ENCODE data around the gene SSR4.

Gene SSR4

DNA sequence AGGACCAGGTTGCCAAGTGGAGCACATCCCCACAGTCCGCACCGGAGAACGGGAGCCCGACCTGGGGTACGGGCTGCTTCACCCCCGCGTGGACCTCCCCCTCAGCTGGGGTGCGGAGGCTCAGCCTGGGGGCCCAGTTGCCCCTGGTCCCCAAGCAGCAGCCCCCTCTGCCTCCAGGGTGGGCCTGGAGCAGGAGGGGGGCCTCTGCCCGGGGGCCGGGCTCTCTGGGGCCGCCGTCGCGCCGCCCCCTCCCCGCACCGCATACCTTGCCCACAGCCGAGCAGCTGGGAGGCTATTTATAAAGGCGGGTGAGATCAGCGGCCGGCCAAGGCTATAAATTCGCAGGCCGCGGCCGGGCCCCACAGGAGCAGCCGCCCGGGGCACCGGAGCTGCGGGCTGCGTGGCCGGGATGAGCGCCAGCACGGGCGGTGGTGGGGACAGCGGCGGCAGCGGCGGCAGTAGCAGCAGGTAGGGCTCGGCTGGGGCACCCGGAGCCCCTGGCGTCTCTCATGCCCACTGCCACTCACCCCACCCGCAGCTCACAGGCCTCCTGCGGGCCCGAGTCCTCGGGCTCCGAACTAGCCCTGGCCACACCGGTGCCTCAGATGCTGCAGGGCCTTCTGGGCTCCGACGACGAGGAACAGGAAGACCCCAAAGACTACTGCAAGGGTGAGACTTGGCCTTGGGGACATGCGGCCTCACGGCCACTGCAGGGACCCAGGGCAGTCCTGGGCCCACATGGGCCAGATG is 13.6 kb upstream of the SSR4 start, which contains the start of gene SRPK3:
SRPK3 (plus strand) TSS at position 364 of the 750 bp plus-strand sequence; CDS start at position 410, 46 bp downstream.
- no peak within 1 kb of the TSS for H3K27ac ChIP-seq (ENCODE audit: low read length)
- no peak within 1 kb of the TSS for H3K4me3 ChIP-seq (ENCODE audit: low read length)
- no peaks in the 10 kb centered on the region for H3K4me1 ChIP-seq (ENCODE audit: low read length)
- no peaks in the 10 kb centered on the region for H3K79me2 ChIP-seq (ENCODE audit: low read length)
- H3K9me3 ChIP-seq (replicated peaks; ENCODE audit: insufficient read depth, low read length): no peaks in the 10 kb centered on the region
- H3K9ac ChIP-seq (ENCODE audit: low read length): no peak within 1 kb of the TSS
- H3K36me3 ChIP-seq (replicated peaks; ENCODE audit: insufficient read depth, low read length): no peaks in the 10 kb centered on the region
- H3F3A ChIP-seq (ENCODE audit: insufficient read depth, low read length): no peaks in the 10 kb centered on the region
- TF ChIP-seq EZH2phosphoT487 (IDR thresholded peaks at IDR 0.05; ENCODE audit: low read length): no peak
- TF ChIP-seq, protein P1, sequence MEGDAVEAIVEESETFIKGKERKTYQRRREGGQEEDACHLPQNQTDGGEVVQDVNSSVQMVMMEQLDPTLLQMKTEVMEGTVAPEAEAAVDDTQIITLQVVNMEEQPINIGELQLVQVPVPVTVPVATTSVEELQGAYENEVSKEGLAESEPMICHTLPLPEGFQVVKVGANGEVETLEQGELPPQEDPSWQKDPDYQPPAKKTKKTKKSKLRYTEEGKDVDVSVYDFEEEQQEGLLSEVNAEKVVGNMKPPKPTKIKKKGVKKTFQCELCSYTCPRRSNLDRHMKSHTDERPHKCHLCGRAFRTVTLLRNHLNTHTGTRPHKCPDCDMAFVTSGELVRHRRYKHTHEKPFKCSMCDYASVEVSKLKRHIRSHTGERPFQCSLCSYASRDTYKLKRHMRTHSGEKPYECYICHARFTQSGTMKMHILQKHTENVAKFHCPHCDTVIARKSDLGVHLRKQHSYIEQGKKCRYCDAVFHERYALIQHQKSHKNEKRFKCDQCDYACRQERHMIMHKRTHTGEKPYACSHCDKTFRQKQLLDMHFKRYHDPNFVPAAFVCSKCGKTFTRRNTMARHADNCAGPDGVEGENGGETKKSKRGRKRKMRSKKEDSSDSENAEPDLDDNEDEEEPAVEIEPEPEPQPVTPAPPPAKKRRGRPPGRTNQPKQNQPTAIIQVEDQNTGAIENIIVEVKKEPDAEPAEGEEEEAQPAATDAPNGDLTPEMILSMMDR (IDR thresholded peaks at IDR 0.05; ENCODE audit: low read length): no peak
- TF ChIP-seq EZH2 (optimal IDR thresholded peaks at IDR 0.05; ENCODE audit: low read depth, low read length): no peak
- H4K20me1 ChIP-seq (ENCODE audit: insufficient read depth, low read length): no peaks in the 10 kb centered on the region
- no peak for DNase-seq
- no peaks in the 10 kb centered on the region for H3K9me2 ChIP-seq (replicated peaks; ENCODE audit: insufficient read depth, low read length)
- H3K27me3 ChIP-seq (replicated peaks; ENCODE audit: insufficient read depth, low read length): peaks cover 3% of the 10 kb centered on the region; the same call in 1 of the 2 replicates
- H3K4me2 ChIP-seq (ENCODE audit: low read depth, low read length): no peak within 1 kb of the TSS
- H2AFZ ChIP-seq (ENCODE audit: low read length): no peak within 1 kb of the TSS

DNA sequence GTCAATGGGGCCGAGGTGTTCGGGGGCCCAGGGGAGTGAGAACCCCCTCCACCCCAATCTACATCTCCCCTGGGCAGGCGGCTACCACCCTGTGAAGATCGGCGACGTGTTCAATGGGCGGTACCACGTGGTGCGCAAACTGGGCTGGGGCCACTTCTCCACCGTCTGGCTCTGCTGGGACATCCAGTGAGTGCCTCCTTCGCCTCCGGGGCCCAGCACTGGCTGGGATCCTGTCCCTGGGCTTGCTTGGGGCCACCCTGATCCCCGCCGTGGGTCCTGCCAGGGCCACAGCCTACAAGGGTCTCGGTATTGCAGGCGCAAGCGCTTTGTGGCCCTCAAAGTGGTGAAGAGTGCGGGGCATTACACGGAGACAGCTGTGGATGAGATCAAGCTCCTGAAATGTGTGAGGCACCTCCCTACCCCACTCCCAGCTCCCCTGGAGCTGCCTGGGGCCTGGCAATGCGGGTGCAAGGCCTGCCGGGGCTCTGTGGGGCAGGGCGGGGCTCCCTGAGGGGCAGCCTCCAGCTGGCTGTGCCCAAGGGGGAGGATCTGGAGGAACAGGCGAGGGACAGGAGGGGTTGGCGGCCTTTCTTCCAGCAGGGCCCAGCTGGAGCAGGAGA is 12.9 kb upstream of the SSR4 start:
- Histone ChIP-seq H2AFZ (ENCODE audit: low read length) (no peak overlapping the region), H3K4me1 (ENCODE audit: low read length) (no peaks in the 10 kb centered on the region), H3K4me3 (ENCODE audit: low read length) (no peak overlapping the region), H3K4me2 (ENCODE audit: low read depth, low read length) (no peak overlapping the region), H3K79me2 (ENCODE audit: low read length) (no peaks in the 10 kb centered on the region), H3K27ac (ENCODE audit: low read length) (no peak overlapping the region), H3K36me3 (replicated peaks; ENCODE audit: insufficient read depth, low read length) (no peaks in the 10 kb centered on the region), H3K27me3 (replicated peaks; ENCODE audit: insufficient read depth, low read length) (peaks cover 3% of the 10 kb centered on the region; the same call in 1 of the 2 replicates), H3K9me2 (replicated peaks; ENCODE audit: insufficient read depth, low read length) (no peaks in the 10 kb centered on the region), H3F3A (ENCODE audit: insufficient read depth, low read length) (no peaks in the 10 kb centered on the region), H3K9ac (ENCODE audit: low read length) (no peak overlapping the region), H3K9me3 (replicated peaks; ENCODE audit: insufficient read depth, low read length) (no peaks in the 10 kb centered on the region), H4K20me1 (ENCODE audit: insufficient read depth, low read length) (no peaks in the 10 kb centered on the region)
- no peak for DNase-seq
- no peak for TF ChIP-seq EZH2phosphoT487 (IDR thresholded peaks at IDR 0.05; ENCODE audit: low read length)
- TF ChIP-seq, protein P1 (IDR thresholded peaks at IDR 0.05; ENCODE audit: low read length): no peak
- TF ChIP-seq EZH2 (optimal IDR thresholded peaks at IDR 0.05; ENCODE audit: low read depth, low read length): no peak

DNA sequence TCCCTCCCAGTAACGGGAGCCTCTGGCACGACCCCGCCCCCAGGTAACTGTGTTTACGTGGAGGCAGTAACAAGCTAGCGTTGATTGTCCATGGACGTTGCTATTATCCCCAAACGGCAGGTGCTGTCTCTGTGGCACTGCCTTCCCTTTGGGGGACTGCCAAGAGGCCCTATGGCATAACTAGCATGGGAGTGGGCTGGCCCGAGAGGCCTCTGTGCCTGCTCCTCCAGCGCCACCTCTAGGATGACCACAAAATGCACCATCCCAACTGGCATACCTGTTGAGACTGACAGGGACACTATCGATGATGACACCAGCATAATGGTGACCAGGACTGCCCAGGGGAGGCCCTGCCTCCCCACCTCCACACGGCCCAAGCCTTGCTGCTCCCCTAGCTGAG is 12.2 kb upstream of the SSR4 start:
- Histone ChIP-seq H3K4me2 (ENCODE audit: low read depth, low read length) (no peak overlapping the region), H3F3A (ENCODE audit: insufficient read depth, low read length) (no peaks in the 10 kb centered on the region), H2AFZ (ENCODE audit: low read length) (no peak overlapping the region), H3K4me3 (ENCODE audit: low read length) (no peak overlapping the region), H3K4me1 (ENCODE audit: low read length) (no peaks in the 10 kb centered on the region), H3K27ac (ENCODE audit: low read length) (no peak overlapping the region), H3K36me3 (replicated peaks; ENCODE audit: insufficient read depth, low read length) (no peaks in the 10 kb centered on the region), H3K9me3 (replicated peaks; ENCODE audit: insufficient read depth, low read length) (no peaks in the 10 kb centered on the region), H3K79me2 (ENCODE audit: low read length) (no peaks in the 10 kb centered on the region), H4K20me1 (ENCODE audit: insufficient read depth, low read length) (no peaks in the 10 kb centered on the region), H3K9me2 (replicated peaks; ENCODE audit: insufficient read depth, low read length) (no peaks in the 10 kb centered on the region), H3K9ac (ENCODE audit: low read length) (no peak overlapping the region), H3K27me3 (replicated peaks; ENCODE audit: insufficient read depth, low read length) (peaks cover 3% of the 10 kb centered on the region; the same call in 1 of the 2 replicates)
- TF ChIP-seq EZH2 (optimal IDR thresholded peaks at IDR 0.05; ENCODE audit: low read depth, low read length): no peak
- TF ChIP-seq, protein P1 (IDR thresholded peaks at IDR 0.05; ENCODE audit: low read length): no peak
- DNase-seq: no peak
